OCI-M2 (cell line): ENCODE results near the gene ZNF322.

Experiments used
- DNase-seq: peaks from one replicate; lab custom pipeline; 2025; ENCODE audit not compliant: unreplicated experiment; lab: John Stamatoyannopoulos, UW

The ZNF322 gene

GRCh38 chr6:26613689-26614683 lies 45.6 kb downstream of the ZNF322 start:
- no peak for DNase-seq

GRCh38 chr6:26613201-26613600 lies 46.3 kb downstream of the ZNF322 start:
- no peak for DNase-seq

- DNase-seq: no peak
Observed at GRCh38 chr6:26611599-26611998, 47.9 kb downstream of the ZNF322 start.

- DNase-seq: no peak
Observed at GRCh38 chr6:26609463-26609862, 50.1 kb downstream of the ZNF322 start.

GRCh38 chr6:26607434-26608230 lies 51.9 kb downstream of the ZNF322 start:
- peak; percentile 40 for DNase-seq

- DNase-seq: no peak
Observed at GRCh38 chr6:26604797-26605196, 54.7 kb downstream of the ZNF322 start.

- DNase-seq: no peak
Observed at GRCh38 chr6:26604026-26604425, 55.5 kb downstream of the ZNF322 start.

GRCh38 chr6:26602262-26602661 lies 57.3 kb downstream of the ZNF322 start:
- no peak for DNase-seq

GRCh38 chr6:26600759-26601158 lies 58.8 kb downstream of the ZNF322 start:
- DNase-seq: no peak

- no peak for DNase-seq
Observed at GRCh38 chr6:26599591-26599990, 60.0 kb downstream of the ZNF322 start.

GRCh38 chr6:26599134-26599533 lies 60.4 kb downstream of the ZNF322 start:
- no peak for DNase-seq

GRCh38 chr6:26598267-26598666 lies 61.3 kb downstream of the ZNF322 start:
- DNase-seq: no peak

- no peak for DNase-seq
Observed at GRCh38 chr6:26597821-26598220, 61.7 kb downstream of the ZNF322 start.

GRCh38 chr6:26597389-26597766 lies 62.2 kb downstream of the ZNF322 start:
- no peak for DNase-seq

GRCh38 chr6:26596579-26597388 lies 62.8 kb downstream of the ZNF322 start, which contains the start of gene ABT1:
ABT1 (plus strand) TSS chr6:26596953; CDS start chr6:26596983, 30 bp downstream.
- DNase-seq: peak; percentile 76

GRCh38 chr6:26595669-26596269 lies 63.8 kb downstream of the ZNF322 start:
- peak; percentile 93 for DNase-seq

GRCh38 chr6:26594730-26595632 lies 64.6 kb downstream of the ZNF322 start:
- DNase-seq: peak; percentile 79

- no peak for DNase-seq
Observed at GRCh38 chr6:26594131-26594498, 65.4 kb downstream of the ZNF322 start.

- DNase-seq: no peak
Observed at GRCh38 chr6:26593278-26594130, 66.0 kb downstream of the ZNF322 start.
